Measurements from ENCODE around the gene HIF1A. TPM values are rescaled to one million over a fixed set of nuclear protein-coding genes. Genes with fewer than 3 reads are reported as not detected.
"Not testable (repeated sequence)": the region's sequence is repeated elsewhere in the genome, so short reads cannot be mapped to it uniquely, and the experiment has no call there.

Gene HIF1A
- total RNA-seq, 1 donor: 75.1 TPM

GRCh38 chr14:61744238-61744637 is 48.9 kb downstream of the HIF1A start:
- DNase-seq (ENCODE audit: low read depth in 2 of 3, low spot score in 2 of 3): no peak

DNA sequence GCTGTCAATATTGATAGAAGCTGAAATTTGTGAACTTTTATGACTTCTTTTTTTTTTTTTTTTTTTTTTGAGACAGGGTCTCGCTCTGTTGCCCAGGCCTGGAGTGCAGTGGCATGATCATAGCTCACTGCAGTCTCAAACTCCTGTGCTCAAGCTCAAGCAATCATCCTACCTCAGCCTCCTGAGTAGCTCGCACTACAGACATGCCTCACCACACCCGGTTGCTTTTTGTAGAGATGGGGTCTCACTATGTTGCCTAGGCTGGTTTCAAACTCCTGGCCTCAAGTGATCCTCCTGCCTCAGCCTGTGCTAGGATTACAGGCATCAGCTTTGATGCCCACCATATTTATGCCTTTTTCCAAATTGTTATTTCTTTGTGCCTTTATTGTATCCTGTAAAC is 51.0 kb downstream of the HIF1A start:
- DNase-seq (ENCODE audit: low read depth in 2 of 3, low spot score in 2 of 3): not testable (repeated sequence)

DNA sequence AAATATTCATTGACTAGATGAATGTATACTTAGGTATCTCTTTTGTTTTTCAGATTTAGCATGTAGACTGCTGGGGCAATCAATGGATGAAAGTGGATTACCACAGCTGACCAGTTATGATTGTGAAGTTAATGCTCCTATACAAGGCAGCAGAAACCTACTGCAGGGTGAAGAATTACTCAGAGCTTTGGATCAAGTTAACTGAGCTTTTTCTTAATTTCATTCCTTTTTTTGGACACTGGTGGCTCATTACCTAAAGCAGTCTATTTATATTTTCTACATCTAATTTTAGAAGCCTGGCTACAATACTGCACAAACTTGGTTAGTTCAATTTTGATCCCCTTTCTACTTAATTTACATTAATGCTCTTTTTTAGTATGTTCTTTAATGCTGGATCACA is 51.6 kb downstream of the HIF1A start:
- no peak for DNase-seq (ENCODE audit: low read depth in 2 of 3, low spot score in 2 of 3)

- no peak for DNase-seq (ENCODE audit: low read depth in 2 of 3, low spot score in 2 of 3)
These were observed 52.0 kb downstream of the HIF1A start for GRCh38 chr14:61747342-61747741.

GRCh38 chr14:61749264-61749663 is 54.0 kb downstream of the HIF1A start:
- no peak for DNase-seq (ENCODE audit: low read depth in 2 of 3, low spot score in 2 of 3)

DNA sequence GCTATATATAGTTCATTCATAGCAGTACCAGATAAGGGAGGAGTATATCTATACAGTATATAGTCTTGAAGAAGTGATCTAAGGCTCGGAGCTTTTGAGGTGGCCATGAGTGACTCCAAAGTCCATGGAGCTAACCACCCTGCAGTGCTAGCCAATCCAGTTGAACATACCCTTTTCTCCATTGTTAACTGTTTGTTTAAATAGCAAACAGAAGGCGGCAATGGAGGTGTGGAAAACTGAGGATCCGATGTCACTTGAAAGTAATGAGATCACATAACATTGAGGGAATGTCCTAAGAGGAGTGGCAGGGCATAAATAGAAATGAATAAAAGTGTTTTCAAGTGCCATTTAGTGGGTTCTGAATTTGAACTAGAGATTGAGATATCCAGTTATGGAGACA is 54.6 kb downstream of the HIF1A start:
- DNase-seq (ENCODE audit: low read depth in 2 of 3, low spot score in 2 of 3): no peak

DNA sequence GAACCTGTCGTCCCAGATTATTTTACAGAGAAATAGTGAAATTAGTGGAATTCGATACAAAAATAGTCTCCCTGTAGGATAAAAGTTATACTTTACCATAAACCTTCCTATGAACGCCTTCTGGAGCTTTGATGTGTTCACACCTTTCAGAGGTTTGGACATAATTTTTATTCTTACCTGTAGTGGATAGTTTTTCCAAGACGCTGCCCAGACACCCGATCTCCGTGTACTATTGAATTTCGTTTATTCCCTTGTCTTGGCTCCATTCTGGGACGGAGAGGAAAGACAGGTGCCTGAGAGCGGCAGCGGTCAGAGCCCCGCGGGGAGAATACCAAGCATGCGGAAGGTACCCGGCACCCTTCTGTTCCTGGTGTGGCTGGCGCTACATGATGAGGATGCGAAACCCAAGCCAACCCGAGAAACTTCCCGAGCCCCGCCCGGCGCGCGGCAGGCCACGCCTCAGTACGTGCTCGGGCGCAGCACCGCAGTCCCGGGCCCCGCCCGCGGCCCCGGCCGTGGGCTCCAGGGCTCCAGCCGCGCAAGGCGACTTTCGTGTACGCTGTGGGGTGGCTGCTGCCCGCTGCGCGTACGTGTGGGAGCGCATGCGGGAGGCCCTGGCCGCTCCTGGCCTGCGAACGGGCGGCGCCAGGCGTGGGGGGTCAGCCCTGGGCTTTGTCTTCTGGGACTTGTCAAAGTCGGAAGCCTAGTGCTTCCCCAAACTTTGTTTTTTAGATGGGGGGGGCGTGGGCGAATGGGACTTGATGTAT is 55.6 kb downstream of the HIF1A start:
- DNase-seq (ENCODE audit: low read depth in 2 of 3, low spot score in 2 of 3): peak; percentile 53 to 83 (median 83)

- no peak for DNase-seq (ENCODE audit: low read depth in 2 of 3, low spot score in 2 of 3)
These were observed 56.2 kb downstream of the HIF1A start for GRCh38 chr14:61751475-61751989.

- DNase-seq (ENCODE audit: low read depth in 2 of 3, low spot score in 2 of 3): no peak
These were observed 57.3 kb downstream of the HIF1A start for GRCh38 chr14:61752626-61753025.

- DNase-seq (ENCODE audit: low read depth in 2 of 3, low spot score in 2 of 3): no peak
These were observed 58.3 kb downstream of the HIF1A start for GRCh38 chr14:61753631-61754030.

- DNase-seq (ENCODE audit: low read depth in 2 of 3, low spot score in 2 of 3): no peak
These were observed 59.5 kb downstream of the HIF1A start for GRCh38 chr14:61754627-61755381.

GRCh38 chr14:61755382-61755742 is 60.0 kb downstream of the HIF1A start:
- not testable (repeated sequence) for DNase-seq (ENCODE audit: low read depth in 2 of 3, low spot score in 2 of 3)

DNA sequence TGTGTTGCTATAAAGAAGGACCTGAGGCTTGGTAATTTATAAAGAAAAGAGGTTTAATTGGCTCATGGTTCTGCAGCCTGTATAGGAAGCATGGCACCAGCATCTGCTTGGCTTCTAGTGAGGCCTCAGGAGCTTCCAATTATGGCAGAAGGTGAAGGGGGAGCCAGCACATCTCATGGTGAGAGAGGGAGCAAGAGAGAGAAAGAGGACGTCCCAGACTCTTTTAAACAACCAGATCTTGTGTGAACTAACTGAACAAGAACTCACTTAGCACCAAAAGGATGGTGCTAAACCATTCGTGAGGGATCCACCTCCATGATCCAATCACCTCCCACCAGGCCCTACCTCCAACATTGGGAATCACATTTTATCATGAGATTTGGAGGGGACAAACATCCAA is 60.8 kb downstream of the HIF1A start:
- DNase-seq (ENCODE audit: low read depth in 2 of 3, low spot score in 2 of 3): no peak

DNA sequence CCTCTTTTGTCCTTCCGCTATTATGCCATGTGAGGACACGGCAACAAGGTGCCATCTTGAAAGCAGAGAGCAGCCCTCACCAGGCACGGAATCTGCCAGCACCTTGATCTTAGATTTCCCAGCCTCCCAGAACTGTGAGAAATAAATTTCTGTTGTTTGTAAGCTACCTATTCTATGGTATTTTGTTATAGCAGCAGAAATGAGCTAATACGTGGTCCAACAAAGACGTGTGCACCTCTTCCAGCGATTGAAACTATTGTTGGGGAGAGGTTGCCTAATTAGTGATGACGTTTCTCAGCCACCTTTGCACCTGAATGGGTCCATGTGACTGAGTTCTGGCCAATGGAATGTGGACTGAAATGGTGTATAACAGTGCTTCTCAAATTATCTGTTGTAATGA is 64.6 kb downstream of the HIF1A start:
- DNase-seq (ENCODE audit: low read depth in 2 of 3, low spot score in 2 of 3): no peak

- no peak for DNase-seq (ENCODE audit: low read depth in 2 of 3, low spot score in 2 of 3)
These were observed 66.2 kb downstream of the HIF1A start for GRCh38 chr14:61761557-61761956.

DNA sequence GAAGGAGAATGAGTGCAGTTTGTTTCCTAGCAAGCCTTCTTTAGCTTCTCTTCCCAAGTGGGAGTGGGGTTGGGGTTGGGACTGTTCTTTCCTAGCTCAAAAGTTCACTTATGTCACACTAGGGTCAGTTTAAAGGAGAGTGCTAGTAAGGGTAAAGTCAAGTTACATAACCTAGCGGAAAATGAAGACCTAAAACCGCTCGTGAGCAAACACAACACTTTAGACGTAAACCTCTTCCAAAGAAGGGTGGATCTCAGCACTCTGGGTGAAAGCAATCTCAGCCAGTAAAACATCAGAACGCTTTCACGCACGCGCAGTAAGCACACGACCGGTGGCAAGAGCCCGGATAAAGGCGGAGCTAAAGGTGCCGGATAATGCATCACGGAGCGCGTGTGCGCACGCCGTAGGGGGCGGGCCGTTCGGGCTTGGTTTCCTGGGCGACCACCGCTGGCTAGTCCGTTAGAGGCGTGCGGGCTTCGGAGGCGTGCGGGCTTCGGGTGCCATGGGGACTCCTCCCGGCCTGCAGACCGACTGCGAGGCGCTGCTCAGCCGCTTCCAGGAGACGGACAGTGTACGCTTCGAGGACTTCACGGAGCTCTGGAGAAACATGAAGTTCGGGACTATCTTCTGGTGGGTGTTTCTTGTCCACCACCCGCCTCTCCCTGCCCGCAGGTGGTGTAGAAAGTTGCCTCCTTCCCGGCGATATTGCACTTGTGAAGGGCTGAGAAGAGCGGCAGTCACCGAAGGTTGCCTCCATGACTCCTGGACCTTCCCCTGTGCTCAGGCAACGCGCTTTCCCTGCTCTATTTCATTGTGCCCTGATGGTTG is 66.9 kb downstream of the HIF1A start, which contains the start of gene SNAPC1:
Gene SNAPC1, plus strand, starts transcription at position 462 of the 828 bp plus-strand sequence. Its CDS starts 41 bp downstream, at position 503.
- DNase-seq (ENCODE audit: low read depth in 2 of 3, low spot score in 2 of 3): peak; percentile 96 to 99 (median 97)

DNA sequence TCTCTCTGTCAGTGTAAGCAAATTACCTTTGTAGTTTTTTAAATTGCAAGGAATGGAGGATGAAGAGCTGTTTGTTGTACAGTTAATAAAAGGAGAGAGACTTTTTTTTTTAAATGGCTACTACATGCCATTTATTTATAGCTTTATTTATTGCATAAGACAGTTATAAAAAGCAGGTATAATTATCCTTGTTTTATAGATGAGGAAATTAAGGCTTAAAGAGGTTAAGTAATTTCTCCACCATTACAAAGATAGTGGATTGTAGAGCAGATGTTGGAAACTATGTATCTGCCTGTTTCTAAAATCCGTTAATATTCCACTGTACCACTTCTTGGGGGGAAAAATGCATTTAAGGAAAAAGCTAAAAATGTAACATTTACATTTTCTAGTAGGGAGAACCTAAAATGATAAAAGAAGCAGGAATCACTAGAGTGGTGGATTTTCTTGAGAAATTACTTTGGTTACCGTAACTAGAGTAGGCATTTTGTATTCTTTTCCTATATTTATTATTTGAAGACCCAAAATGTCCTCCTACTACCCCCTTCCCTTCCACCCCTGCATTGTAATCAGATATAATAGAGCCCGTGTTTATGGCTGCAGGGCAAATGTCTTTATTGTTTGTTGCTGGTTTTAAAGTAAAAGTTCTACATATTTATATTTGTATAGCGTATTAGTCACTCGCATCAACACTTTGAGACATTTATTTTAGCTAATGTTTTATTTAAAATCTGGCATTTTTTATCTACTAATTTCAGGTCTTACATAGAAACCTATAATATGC is 69.2 kb downstream of the HIF1A start:
- no peak for DNase-seq (ENCODE audit: low read depth in 2 of 3, low spot score in 2 of 3)

- DNase-seq (ENCODE audit: low read depth in 2 of 3, low spot score in 2 of 3): no peak
These were observed 70.1 kb downstream of the HIF1A start for GRCh38 chr14:61765225-61765943.

DNA sequence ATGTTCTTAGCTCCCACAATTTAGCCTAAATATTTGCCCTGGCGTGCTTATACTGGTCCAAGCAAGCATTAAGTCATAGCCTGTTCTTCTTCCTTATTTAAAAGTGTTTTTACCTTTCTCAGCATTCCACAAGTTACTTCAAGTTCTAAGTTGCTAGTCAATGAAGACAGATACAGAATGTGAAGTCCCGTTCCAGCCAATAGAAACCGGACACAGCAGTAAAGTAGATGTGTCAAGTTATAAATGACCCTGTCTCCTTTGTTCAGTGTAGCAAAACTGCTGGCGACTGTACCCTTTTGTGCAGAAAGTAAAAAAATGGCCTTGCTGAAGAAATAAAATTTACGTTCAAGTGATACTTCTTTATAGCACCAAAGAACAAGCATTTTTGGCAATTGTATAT is 70.8 kb downstream of the HIF1A start:
- DNase-seq (ENCODE audit: low read depth in 2 of 3, low spot score in 2 of 3): no peak

- no peak for DNase-seq (ENCODE audit: low read depth in 2 of 3, low spot score in 2 of 3)
These were observed 72.9 kb downstream of the HIF1A start for GRCh38 chr14:61768240-61768639.

Data from hematopoietic multipotent progenitor cell (in vitro differentiated cells).